HG03025 (cell line): ENCODE data around the gene AFDN.

Experiments
- ATAC-seq: cut with Tn5 transposase; IDR thresholded peaks from one replicate; pipeline ENCODE4 v1.9.1; 2021; ENCODE audit warnings: mild to moderate bottlenecking, moderate library complexity; ENCODE audit not compliant: unreplicated experiment, low FRiP score

AFDN gene

GRCh38 chr6:167817016-167817415 lies 9.7 kb upstream of the AFDN start:
- ATAC-seq, result no peak

GRCh38 chr6:167817729-167818128 lies 9.0 kb upstream of the AFDN start:
- no peak for ATAC-seq

GRCh38 chr6:167819576-167819975 lies 7.1 kb upstream of the AFDN start:
- no peak for ATAC-seq

GRCh38 chr6:167820681-167821080 lies 6.0 kb upstream of the AFDN start:
- no peak for ATAC-seq

GRCh38 chr6:167824591-167825331 lies 1.9 kb upstream of the AFDN start:
- no peak for ATAC-seq

GRCh38 chr6:167825332-167826229 lies 1.1 kb upstream of the AFDN start:
- ATAC-seq, result no peak

- peak; percentile 76 for ATAC-seq
These were observed 348 bp upstream of the AFDN start for GRCh38 chr6:167826230-167826895.

- peak; percentile 29 for ATAC-seq
These were observed 1.0 kb downstream of the AFDN start for GRCh38 chr6:167827583-167828324.

GRCh38 chr6:167828325-167828956 lies 1.7 kb downstream of the AFDN start:
- ATAC-seq, result no peak

GRCh38 chr6:167829513-167829912 lies 2.8 kb downstream of the AFDN start:
- no peak for ATAC-seq

- ATAC-seq, result no peak
These were observed 4.6 kb downstream of the AFDN start for GRCh38 chr6:167831281-167831828.

GRCh38 chr6:167832497-167833395 lies 6.0 kb downstream of the AFDN start:
- ATAC-seq, result no peak

GRCh38 chr6:167833396-167833763 lies 6.7 kb downstream of the AFDN start:
- no peak for ATAC-seq

- ATAC-seq, result no peak
These were observed 8.5 kb downstream of the AFDN start for GRCh38 chr6:167835260-167835659.

- no peak for ATAC-seq
These were observed 10.0 kb downstream of the AFDN start for GRCh38 chr6:167836721-167837120.

GRCh38 chr6:167838207-167838748 lies 11.6 kb downstream of the AFDN start:
- no peak for ATAC-seq

GRCh38 chr6:167839343-167839742 lies 12.6 kb downstream of the AFDN start:
- no peak for ATAC-seq

GRCh38 chr6:167839755-167840154 lies 13.0 kb downstream of the AFDN start:
- no peak for ATAC-seq

GRCh38 chr6:167840160-167840525 lies 13.4 kb downstream of the AFDN start:
- ATAC-seq, result no peak
